Spleen (tissue), 7 donors: ENCODE measurements around the gene ZBTB7C.

Source experiments
- CTCF ChIP-seq, 11 experiments: fragments of 200-600 bp in 7 of 11; fragments of 450-650 bp in 4 of 11; sonication (generic) in 4 of 11; IDR thresholded peaks in 8 of 11; conservative IDR thresholded peaks in 3 of 11; 1 replicate in 7 of 11; 2 replicates in 4 of 11; pipeline versions ENCODE4 v1.4.0 to v1.8.0; 2016 to 2021; ENCODE audit warnings: antibody characterized with exemption in 11 of 11, inconsistent platforms in 4 of 11, mild to moderate bottlenecking in 1 of 11
- POLR2AphosphoS5 ChIP-seq, 3 donors: sonication (generic); formaldehyde crosslinking; IDR thresholded peaks; one replicate each; pipeline ENCODE4 v1.5.1; 2017; ENCODE audit warnings: antibody characterized with exemption in 3 of 3
- donor health status: DM: no; HTN: no; CAD: no; lungs with moderate emphysema.
- donor health status: DM: no; HTN: no; CAD: no.
- donor health status: DM: no; HTN: no; CAD: no.

GRCh38 chr18:48219037-48219809, 190.0 kb downstream of the ZBTB7C start:
- TF ChIP-seq CTCF (IDR thresholded peaks at IDR 0.05 in 8 of 11, conservative IDR thresholded peaks at IDR 0.05 in 3 of 11) (no peak), POLR2AphosphoS5 (IDR thresholded peaks at IDR 0.05) (no peak)
